GM23338 (cell line): ENCODE results near the gene SUSD4.

Experiments used
- CREB1 ChIP-seq: fragments of 250-450 bp; sonication (Bioruptor Pico); IDR thresholded peaks from 2 replicates; pipeline ENCODE4 v1.5.0; 2020; ENCODE audit warnings: low read depth, mild to moderate bottlenecking, moderate library complexity
- CTCF ChIP-seq, 2 experiments: fragments of 200-600 bp in 1 of 2; sonication (generic) in 1 of 2; conservative IDR thresholded peaks; 2 replicates each; pipeline versions ENCODE4 v1.5.1 to v1.6.1; 2016 to 2017; ENCODE audit warnings: antibody characterized with exemption in 2 of 2, low read depth in 2 of 2, mild to moderate bottlenecking in 2 of 2, moderate library complexity in 1 of 2
- EZH2 ChIP-seq: fragments of 200-600 bp; sonication (generic); IDR thresholded peaks from one replicate; pipeline ENCODE4 v1.8.0; 2017; ENCODE audit warnings: antibody characterized with exemption, mild to moderate bottlenecking, low read depth; ENCODE audit not compliant: unreplicated experiment
- EZH2phosphoT487 ChIP-seq: fragments of 200-600 bp; sonication (generic); IDR thresholded peaks from one replicate; pipeline ENCODE4 v1.8.1; 2018; ENCODE audit warnings: antibody characterized with exemption; ENCODE audit not compliant: unreplicated experiment
- TF ChIP-seq, protein P1 (sequence below): IDR thresholded peaks from one replicate; pipeline ENCODE4 v1.6.1; 2018; ENCODE audit warnings: antibody characterized with exemption; ENCODE audit not compliant: unreplicated experiment

GRCh38 chr1:223319398-223319797 is 44.6 kb downstream of the SUSD4 start:
- TF ChIP-seq CTCF (conservative IDR thresholded peaks at IDR 0.05; ENCODE audit: low read depth in 2 of 2), result no peak
- no peak for TF ChIP-seq CREB1 (CRISPR knock-in tag)
- no peak for TF ChIP-seq EZH2
- TF ChIP-seq, protein P1, sequence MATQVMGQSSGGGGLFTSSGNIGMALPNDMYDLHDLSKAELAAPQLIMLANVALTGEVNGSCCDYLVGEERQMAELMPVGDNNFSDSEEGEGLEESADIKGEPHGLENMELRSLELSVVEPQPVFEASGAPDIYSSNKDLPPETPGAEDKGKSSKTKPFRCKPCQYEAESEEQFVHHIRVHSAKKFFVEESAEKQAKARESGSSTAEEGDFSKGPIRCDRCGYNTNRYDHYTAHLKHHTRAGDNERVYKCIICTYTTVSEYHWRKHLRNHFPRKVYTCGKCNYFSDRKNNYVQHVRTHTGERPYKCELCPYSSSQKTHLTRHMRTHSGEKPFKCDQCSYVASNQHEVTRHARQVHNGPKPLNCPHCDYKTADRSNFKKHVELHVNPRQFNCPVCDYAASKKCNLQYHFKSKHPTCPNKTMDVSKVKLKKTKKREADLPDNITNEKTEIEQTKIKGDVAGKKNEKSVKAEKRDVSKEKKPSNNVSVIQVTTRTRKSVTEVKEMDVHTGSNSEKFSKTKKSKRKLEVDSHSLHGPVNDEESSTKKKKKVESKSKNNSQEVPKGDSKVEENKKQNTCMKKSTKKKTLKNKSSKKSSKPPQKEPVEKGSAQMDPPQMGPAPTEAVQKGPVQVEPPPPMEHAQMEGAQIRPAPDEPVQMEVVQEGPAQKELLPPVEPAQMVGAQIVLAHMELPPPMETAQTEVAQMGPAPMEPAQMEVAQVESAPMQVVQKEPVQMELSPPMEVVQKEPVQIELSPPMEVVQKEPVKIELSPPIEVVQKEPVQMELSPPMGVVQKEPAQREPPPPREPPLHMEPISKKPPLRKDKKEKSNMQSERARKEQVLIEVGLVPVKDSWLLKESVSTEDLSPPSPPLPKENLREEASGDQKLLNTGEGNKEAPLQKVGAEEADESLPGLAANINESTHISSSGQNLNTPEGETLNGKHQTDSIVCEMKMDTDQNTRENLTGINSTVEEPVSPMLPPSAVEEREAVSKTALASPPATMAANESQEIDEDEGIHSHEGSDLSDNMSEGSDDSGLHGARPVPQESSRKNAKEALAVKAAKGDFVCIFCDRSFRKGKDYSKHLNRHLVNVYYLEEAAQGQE, result no peak
- no peak for TF ChIP-seq EZH2phosphoT487
